Measurements from ENCODE around the gene SORL1-AS1.

DNA sequence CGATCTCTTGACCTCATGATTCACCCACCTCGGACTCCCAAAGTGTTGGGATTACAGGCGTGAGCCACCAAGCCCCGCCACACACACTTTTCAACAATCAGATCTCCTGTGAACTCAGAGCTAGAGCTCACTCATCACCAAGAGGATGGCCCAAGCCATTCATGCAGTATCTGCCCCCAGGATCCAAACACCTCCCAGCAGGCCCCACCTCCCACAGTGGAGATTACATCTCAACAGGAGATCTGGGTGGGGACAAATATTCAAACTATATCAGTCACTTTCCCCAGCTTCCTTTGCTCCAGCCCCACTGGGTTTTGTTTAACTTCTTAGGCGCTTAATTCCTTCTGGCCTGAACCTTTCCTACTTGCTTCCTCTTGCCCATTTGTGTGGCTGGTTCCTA, 26.9 kb downstream of the SORL1-AS1 start:
- TF ChIP-seq, protein P1, sequence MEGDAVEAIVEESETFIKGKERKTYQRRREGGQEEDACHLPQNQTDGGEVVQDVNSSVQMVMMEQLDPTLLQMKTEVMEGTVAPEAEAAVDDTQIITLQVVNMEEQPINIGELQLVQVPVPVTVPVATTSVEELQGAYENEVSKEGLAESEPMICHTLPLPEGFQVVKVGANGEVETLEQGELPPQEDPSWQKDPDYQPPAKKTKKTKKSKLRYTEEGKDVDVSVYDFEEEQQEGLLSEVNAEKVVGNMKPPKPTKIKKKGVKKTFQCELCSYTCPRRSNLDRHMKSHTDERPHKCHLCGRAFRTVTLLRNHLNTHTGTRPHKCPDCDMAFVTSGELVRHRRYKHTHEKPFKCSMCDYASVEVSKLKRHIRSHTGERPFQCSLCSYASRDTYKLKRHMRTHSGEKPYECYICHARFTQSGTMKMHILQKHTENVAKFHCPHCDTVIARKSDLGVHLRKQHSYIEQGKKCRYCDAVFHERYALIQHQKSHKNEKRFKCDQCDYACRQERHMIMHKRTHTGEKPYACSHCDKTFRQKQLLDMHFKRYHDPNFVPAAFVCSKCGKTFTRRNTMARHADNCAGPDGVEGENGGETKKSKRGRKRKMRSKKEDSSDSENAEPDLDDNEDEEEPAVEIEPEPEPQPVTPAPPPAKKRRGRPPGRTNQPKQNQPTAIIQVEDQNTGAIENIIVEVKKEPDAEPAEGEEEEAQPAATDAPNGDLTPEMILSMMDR (IDR thresholded peaks at IDR 0.05) = no peak
- TF ChIP-seq POLR2A (IDR thresholded peaks at IDR 0.05) = no peak

All from lower leg skin (tissue), 3 donors.